Parathyroid adenoma (tissue), 2 donors: ENCODE data around the gene ATP6V1F.
"Not testable (repeated sequence)": the region's sequence is repeated elsewhere in the genome, so short reads cannot be mapped to it uniquely, and the experiment has no call there.

Source experiments
- H2AFZ ChIP-seq: fragments of 300-600 bp; sonication (generic); one replicate; pipeline ENCODE4 v1.7.0; 2017; ENCODE audit warnings: antibody characterized with exemption, mild to moderate bottlenecking
- H3K27ac ChIP-seq: fragments of 300-600 bp; sonication (generic); one replicate; pipeline ENCODE4 v1.7.0; 2017
- H3K27me3 ChIP-seq: fragments of 300-600 bp; sonication (generic); one replicate; pipeline ENCODE4 v1.7.0; 2017; ENCODE audit warnings: low read length; ENCODE audit not compliant: control insufficient read depth, insufficient read depth
- H3K36me3 ChIP-seq: fragments of 300-600 bp; sonication (generic); one replicate; pipeline ENCODE4 v1.7.0; 2017; ENCODE audit warnings: low read length; ENCODE audit not compliant: control insufficient read depth, insufficient read depth
- H3K4me1 ChIP-seq: fragments of 300-600 bp; sonication (generic); one replicate; pipeline ENCODE4 v1.7.0; 2017; ENCODE audit warnings: control low read depth
- H3K4me2 ChIP-seq: fragments of 300-600 bp; sonication (generic); one replicate; pipeline ENCODE4 v1.7.0; 2017; ENCODE audit warnings: low read length
- H3K4me3 ChIP-seq: fragments of 300-600 bp; sonication (generic); one replicate; pipeline ENCODE4 v1.7.0; 2017; ENCODE audit warnings: low read depth, low read length
- H3K79me2 ChIP-seq: fragments of 300-600 bp; sonication (generic); one replicate; pipeline ENCODE4 v1.7.0; 2017; ENCODE audit warnings: control low read depth
- H3K9ac ChIP-seq: fragments of 300-600 bp; sonication (generic); one replicate; pipeline ENCODE4 v1.7.0; 2017; ENCODE audit warnings: mild to moderate bottlenecking
- H3K9me3 ChIP-seq: fragments of 300-600 bp; sonication (generic); one replicate; pipeline ENCODE4 v1.7.0; 2017; ENCODE audit warnings: low read length; ENCODE audit not compliant: control insufficient read depth
- CTCF ChIP-seq: fragments of 300-600 bp; sonication (generic); IDR thresholded peaks from one replicate; pipeline ENCODE4 v1.7.0; 2017; ENCODE audit warnings: antibody characterized with exemption, mild to moderate bottlenecking
- donor health status: primary hyperparathyroidism.

Gene ATP6V1F

DNA sequence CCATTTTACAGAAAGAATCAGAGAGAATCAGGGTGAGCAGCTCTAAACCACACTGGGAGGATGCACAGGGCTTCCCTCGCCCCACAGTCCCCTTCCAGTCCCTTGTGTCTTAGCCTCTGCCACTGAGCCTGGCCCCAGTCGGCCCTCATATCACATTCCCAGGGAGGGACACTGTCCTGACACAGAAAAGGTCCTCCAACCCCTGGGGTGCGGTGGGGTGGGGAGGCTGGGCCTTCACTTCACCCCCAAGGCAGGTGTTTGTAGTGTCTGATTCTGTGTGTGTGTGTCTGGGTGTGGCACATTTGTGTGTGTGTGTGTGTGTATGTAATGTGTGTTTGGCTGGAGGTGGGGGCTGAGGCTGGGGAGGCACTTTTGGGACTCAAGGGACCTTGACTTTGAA is 49.6 kb downstream of the ATP6V1F start:
- Histone ChIP-seq H3K4me3 (no peak overlapping the region), H3K27ac (no peak overlapping the region), H3K4me1 (no peaks in the 10 kb centered on the region), H3K27me3 (peaks cover 3% of the 10 kb centered on the region), H3K9ac (no peak overlapping the region), H2AFZ (no peak overlapping the region), H3K36me3 (no peaks in the 10 kb centered on the region), H3K4me2 (no peak overlapping the region), H3K79me2 (no peaks in the 10 kb centered on the region), H3K9me3 (no peaks in the 10 kb centered on the region)
- TF ChIP-seq CTCF: no peak

GRCh38 chr7:128912709-128913495 is 50.2 kb downstream of the ATP6V1F start:
- not testable (repeated sequence) for H3K9ac ChIP-seq, H3K9me3 ChIP-seq, H2AFZ ChIP-seq, H3K27ac ChIP-seq, H3K36me3 ChIP-seq, H3K4me1 ChIP-seq, H3K4me3 ChIP-seq, H3K27me3 ChIP-seq, H3K79me2 ChIP-seq, H3K4me2 ChIP-seq

GRCh38 chr7:128913870-128914565 is 51.4 kb downstream of the ATP6V1F start:
- TF ChIP-seq CTCF: no peak
- no peak overlapping the region for H3K9ac ChIP-seq
- no peak overlapping the region for H3K27ac ChIP-seq
- no peaks in the 10 kb centered on the region for H3K4me1 ChIP-seq
- no peaks in the 10 kb centered on the region for H3K36me3 ChIP-seq
- H3K9me3 ChIP-seq: no peaks in the 10 kb centered on the region
- no peak overlapping the region for H2AFZ ChIP-seq
- H3K4me2 ChIP-seq: no peak overlapping the region
- no peaks in the 10 kb centered on the region for H3K79me2 ChIP-seq
- no peak overlapping the region for H3K4me3 ChIP-seq
- H3K27me3 ChIP-seq: peaks cover 3% of the 10 kb centered on the region

DNA sequence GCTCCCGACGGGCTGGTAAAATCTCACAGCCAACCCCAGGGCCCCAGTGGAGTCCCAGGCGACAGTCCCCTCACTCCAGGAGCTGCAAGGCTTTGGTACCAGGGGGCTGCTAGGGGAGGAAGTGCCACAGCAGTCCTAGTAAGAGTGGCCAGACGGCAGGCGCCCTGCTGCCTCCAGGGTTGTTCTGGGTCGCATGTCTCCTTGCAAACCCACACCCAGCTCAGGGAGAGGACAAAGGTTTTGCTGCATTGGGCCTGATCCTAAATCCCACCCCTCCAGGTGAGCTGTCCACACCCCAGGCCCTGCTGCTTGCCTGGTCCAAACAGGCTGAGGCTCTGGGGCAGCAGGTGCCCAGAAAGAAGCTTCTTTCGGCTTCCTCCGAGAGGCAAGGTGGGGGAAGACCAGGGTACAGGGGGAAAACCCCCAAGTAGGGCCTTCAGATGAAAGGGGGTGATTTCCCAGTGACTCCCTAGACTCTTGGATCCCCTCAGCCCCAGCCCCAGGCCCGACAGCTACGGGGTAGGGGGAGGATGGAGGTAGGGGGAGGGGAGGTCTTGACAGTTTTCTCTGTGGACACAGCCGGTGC is 52.0 kb downstream of the ATP6V1F start:
- no peaks in the 10 kb centered on the region for H3K4me1 ChIP-seq
- H3K79me2 ChIP-seq: no peaks in the 10 kb centered on the region
- H2AFZ ChIP-seq: no peak overlapping the region
- no peaks in the 10 kb centered on the region for H3K9me3 ChIP-seq
- H3K27me3 ChIP-seq: peaks cover 3% of the 10 kb centered on the region
- H3K4me3 ChIP-seq: no peak overlapping the region
- H3K36me3 ChIP-seq: no peaks in the 10 kb centered on the region
- H3K4me2 ChIP-seq: no peak overlapping the region
- H3K27ac ChIP-seq: no peak overlapping the region
- TF ChIP-seq CTCF: no peak
- H3K9ac ChIP-seq: no peak overlapping the region

- H3K27ac ChIP-seq: no peak overlapping the region
- H3K36me3 ChIP-seq: no peaks in the 10 kb centered on the region
- H3K79me2 ChIP-seq: no peaks in the 10 kb centered on the region
- H3K4me3 ChIP-seq: peak overlapping the region; percentile 31
- H3K4me1 ChIP-seq: no peaks in the 10 kb centered on the region
- no peaks in the 10 kb centered on the region for H3K9me3 ChIP-seq
- H3K4me2 ChIP-seq: peak overlapping the region; percentile 80
- H3K9ac ChIP-seq: no peak overlapping the region
- TF ChIP-seq CTCF: no peak
- H2AFZ ChIP-seq: peak overlapping the region; percentile 81
- H3K27me3 ChIP-seq: peaks cover 3% of the 10 kb centered on the region
Measured at GRCh38 chr7:128915271-128915819, 52.7 kb downstream of the ATP6V1F start.
